Measurements from ENCODE around the gene IDH2. TPM values are rescaled to one million over a fixed set of nuclear protein-coding genes. Genes with fewer than 3 reads are reported as not detected.
"Not testable (repeated sequence)": the region's sequence is repeated elsewhere in the genome, so short reads cannot be mapped to it uniquely, and the experiment has no call there.

IDH2 gene
- total RNA-seq, 4 donors from 2014 or later, result 15.7 to 41.4 (median 20.3) TPM

- 60 to 61% methylated on average over 9 of the region's 9 CpGs for WGBS, 2 donors
- H3K4me3 ChIP-seq, result no peak overlapping the region
- no peaks in the 10 kb centered on the region for H3K27me3 ChIP-seq
- H3K4me1 ChIP-seq, result peaks cover 0 to 4% (median 2%) of the 10 kb centered on the region in 4 donors
- DNase-seq (ENCODE audit: low spot score in 2 of 2), result no peak
- no peak for TF ChIP-seq EP300 (IDR thresholded peaks at IDR 0.05)
- no peak for TF ChIP-seq POLR2A (IDR thresholded peaks at IDR 0.05)
- TF ChIP-seq, protein P1, sequence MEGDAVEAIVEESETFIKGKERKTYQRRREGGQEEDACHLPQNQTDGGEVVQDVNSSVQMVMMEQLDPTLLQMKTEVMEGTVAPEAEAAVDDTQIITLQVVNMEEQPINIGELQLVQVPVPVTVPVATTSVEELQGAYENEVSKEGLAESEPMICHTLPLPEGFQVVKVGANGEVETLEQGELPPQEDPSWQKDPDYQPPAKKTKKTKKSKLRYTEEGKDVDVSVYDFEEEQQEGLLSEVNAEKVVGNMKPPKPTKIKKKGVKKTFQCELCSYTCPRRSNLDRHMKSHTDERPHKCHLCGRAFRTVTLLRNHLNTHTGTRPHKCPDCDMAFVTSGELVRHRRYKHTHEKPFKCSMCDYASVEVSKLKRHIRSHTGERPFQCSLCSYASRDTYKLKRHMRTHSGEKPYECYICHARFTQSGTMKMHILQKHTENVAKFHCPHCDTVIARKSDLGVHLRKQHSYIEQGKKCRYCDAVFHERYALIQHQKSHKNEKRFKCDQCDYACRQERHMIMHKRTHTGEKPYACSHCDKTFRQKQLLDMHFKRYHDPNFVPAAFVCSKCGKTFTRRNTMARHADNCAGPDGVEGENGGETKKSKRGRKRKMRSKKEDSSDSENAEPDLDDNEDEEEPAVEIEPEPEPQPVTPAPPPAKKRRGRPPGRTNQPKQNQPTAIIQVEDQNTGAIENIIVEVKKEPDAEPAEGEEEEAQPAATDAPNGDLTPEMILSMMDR (IDR thresholded peaks at IDR 0.05), result no peak
- H3K36me3 ChIP-seq, result no peaks in the 10 kb centered on the region
- H3K9me3 ChIP-seq, result no peaks in the 10 kb centered on the region
- no peak overlapping the region for H3K27ac ChIP-seq
These were observed 43.0 kb upstream of the IDH2 start for GRCh38 chr15:90145259-90145658.

DNA sequence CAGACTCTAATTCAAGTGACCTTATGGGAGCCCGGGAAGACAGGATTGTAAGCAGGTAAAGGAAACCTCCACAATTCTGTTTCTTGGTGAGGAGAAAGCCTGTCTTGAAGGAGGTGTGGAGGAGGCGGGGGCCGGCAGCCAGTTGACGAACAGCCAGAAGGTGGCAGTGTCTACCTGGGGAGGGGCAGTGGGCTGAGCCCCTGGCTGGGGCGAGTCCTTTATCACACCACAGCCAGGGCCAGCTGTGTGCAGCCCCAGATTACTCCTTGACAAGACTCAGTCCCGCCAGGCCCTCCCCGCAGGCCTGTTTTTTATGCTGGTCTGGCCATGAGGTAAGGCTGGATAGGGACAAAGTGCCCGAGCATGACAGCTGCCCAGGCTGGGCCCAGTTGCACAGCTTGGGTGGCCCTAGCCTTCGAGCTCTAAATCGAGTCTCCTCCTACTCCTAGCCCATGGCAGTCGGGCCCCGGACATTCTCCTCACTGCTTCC, 40.9 kb upstream of the IDH2 start:
- no peaks in the 10 kb centered on the region for H3K27me3 ChIP-seq
- H3K4me3 ChIP-seq, result no peak overlapping the region
- no peaks in the 10 kb centered on the region for H3K9me3 ChIP-seq
- H3K36me3 ChIP-seq, result no peaks in the 10 kb centered on the region
- TF ChIP-seq EP300 (IDR thresholded peaks at IDR 0.05) (no peak), POLR2A (IDR thresholded peaks at IDR 0.05) (no peak)
- TF ChIP-seq, protein P1 (IDR thresholded peaks at IDR 0.05), result peak; percentile 35 to 57 (median 49)
- peaks cover 0 to 4% (median 2%) of the 10 kb centered on the region in 4 donors for H3K4me1 ChIP-seq
- 27 to 33% methylated on average over 10 to 12 of the region's 12 CpGs for WGBS, 2 donors
- no peak overlapping the region for H3K27ac ChIP-seq
- no peak for DNase-seq (ENCODE audit: low spot score in 2 of 2)

DNA sequence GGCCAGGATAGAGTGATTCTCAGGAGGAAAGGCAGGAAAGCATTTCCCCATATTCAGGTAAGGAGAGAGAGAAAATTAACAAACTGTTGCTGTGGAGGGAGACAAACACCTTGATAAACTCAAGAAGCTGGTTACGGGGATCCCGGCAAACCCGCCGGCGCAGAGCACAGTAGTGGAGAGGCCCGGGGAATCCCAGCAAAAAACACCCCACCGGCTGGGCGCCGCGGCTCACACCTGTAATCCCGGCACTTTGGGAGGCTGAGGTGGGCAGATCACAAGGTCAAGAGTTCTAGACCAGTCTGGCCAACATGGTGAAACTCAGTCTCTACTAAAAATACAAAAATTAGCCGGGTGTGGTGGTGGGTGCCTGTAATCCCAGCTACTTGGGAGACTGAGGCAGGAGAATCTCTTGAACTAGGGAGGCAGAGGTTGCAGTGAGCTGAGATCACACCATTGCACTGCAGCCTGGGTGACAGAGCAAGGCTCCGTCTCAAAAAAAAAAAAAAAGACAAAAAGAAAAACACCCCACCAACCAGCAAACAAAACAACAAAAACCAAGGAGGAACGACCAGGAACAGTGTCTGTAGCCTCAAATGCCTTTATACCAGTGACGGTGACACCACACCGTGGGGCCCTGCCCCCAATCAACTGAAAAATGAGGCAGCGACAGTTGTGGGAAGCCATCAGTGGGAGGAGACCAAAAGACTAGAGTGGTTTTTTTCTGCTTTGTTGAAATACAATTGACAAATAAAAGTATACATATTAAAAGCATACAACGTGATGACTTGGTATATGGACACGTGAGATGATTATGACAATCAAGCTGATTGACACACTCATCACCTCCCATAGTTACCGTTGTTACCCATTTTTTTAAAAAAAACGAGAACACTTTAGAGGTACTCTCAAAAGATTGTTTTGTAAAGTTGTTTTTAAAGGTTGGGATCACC, 40.2 kb upstream of the IDH2 start:
- Histone ChIP-seq H3K9me3 (no peaks in the 10 kb centered on the region), H3K4me1 (peaks cover 0 to 4% (median 2%) of the 10 kb centered on the region in 4 donors), H3K4me3 (no peak overlapping the region), H3K27ac (no peak overlapping the region), H3K36me3 (no peaks in the 10 kb centered on the region), H3K27me3 (no peaks in the 10 kb centered on the region)
- no peak for TF ChIP-seq POLR2A (IDR thresholded peaks at IDR 0.05)
- no peak for TF ChIP-seq EP300 (IDR thresholded peaks at IDR 0.05)
- TF ChIP-seq, protein P1 (IDR thresholded peaks at IDR 0.05), result no peak
- WGBS, 2 donors, result 76 to 85% methylated on average over 21 of the region's 21 CpGs
- DNase-seq (ENCODE audit: low spot score in 2 of 2), result no peak

DNA sequence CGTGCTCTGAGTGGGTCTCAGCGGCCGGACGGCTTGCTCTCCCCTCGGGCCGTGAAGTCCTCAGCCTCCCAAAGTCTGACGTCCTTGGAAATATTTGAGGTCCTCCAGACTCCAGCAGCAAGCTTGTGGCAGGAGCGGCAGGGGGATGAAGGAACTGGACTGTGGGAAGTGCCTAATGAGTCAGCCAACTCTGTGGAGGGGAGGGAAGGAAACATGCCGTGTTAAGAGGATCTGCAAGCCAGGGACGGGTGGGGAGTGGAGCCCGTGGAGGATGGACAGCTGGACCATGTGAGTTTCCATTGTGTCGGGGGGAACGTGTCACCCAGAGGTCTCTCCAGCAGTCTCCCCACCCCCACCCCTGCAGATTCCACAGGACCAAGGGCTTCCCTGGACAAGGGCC, 39.4 kb upstream of the IDH2 start:
- TF ChIP-seq, protein P1 (IDR thresholded peaks at IDR 0.05), result no peak
- TF ChIP-seq POLR2A (IDR thresholded peaks at IDR 0.05), result no peak
- no peak for TF ChIP-seq EP300 (IDR thresholded peaks at IDR 0.05)

GRCh38 chr15:90139549-90139948, 37.3 kb upstream of the IDH2 start:
- H3K9me3 ChIP-seq; H3K4me3 ChIP-seq; H3K4me1 ChIP-seq; H3K27me3 ChIP-seq; H3K27ac ChIP-seq; H3K36me3 ChIP-seq; DNase-seq (ENCODE audit: low spot score in 2 of 2): not testable (repeated sequence)
- WGBS, 2 donors, result 88 to 95% methylated on average over 8 of the region's 8 CpGs

More for the DNA sequence above, 39.4 kb upstream of the IDH2 start:
- DNase-seq (ENCODE audit: low spot score in 2 of 2), result no peak
- Histone ChIP-seq H3K36me3 (no peaks in the 10 kb centered on the region), H3K4me1 (peaks cover 0 to 4% (median 2%) of the 10 kb centered on the region in 4 donors), H3K27me3 (no peaks in the 10 kb centered on the region), H3K9me3 (no peaks in the 10 kb centered on the region), H3K27ac (no peak overlapping the region), H3K4me3 (no peak overlapping the region)
- WGBS, 2 donors, result 48 to 61% methylated on average over 13 of the region's 13 CpGs

Data from tibial nerve (tissue), 4 donors.